ENCODE measurements around the gene HSF5.
A peak's percentile ranks its signal among the peaks of the same experiment; 100 is the strongest.

Gene HSF5

GRCh38 chr17:58531122-58531521, 42.9 kb upstream of the HSF5 start:
- H3K27me3 ChIP-seq (ENCODE audit: insufficient read depth, low read length, poor library complexity), result peaks cover 73% of the 10 kb centered on the region
- TF ChIP-seq, protein P1, sequence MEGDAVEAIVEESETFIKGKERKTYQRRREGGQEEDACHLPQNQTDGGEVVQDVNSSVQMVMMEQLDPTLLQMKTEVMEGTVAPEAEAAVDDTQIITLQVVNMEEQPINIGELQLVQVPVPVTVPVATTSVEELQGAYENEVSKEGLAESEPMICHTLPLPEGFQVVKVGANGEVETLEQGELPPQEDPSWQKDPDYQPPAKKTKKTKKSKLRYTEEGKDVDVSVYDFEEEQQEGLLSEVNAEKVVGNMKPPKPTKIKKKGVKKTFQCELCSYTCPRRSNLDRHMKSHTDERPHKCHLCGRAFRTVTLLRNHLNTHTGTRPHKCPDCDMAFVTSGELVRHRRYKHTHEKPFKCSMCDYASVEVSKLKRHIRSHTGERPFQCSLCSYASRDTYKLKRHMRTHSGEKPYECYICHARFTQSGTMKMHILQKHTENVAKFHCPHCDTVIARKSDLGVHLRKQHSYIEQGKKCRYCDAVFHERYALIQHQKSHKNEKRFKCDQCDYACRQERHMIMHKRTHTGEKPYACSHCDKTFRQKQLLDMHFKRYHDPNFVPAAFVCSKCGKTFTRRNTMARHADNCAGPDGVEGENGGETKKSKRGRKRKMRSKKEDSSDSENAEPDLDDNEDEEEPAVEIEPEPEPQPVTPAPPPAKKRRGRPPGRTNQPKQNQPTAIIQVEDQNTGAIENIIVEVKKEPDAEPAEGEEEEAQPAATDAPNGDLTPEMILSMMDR (IDR thresholded peaks at IDR 0.05; ENCODE audit: borderline replicate concordance, extremely low read depth, low read length, poor library complexity, severe bottlenecking), result no peak
- no peak for TF ChIP-seq EZH2 (IDR thresholded peaks at IDR 0.05; ENCODE audit: borderline replicate concordance, low read depth, low read length, severe bottlenecking)
- H3K79me2 ChIP-seq (ENCODE audit: insufficient read depth, low read length), result no peaks in the 10 kb centered on the region
- no peak overlapping the region for H3K27ac ChIP-seq (ENCODE audit: low read length)
- no peaks in the 10 kb centered on the region for H3K9me3 ChIP-seq (ENCODE audit: insufficient read depth, low read length, severe bottlenecking)
- ATAC-seq (ENCODE audit: insufficient read depth, low read depth) (no peak), DNase-seq (no peak)
- H3K9ac ChIP-seq (ENCODE audit: low read depth, low read length), result no peak overlapping the region
- no peak overlapping the region for H2AFZ ChIP-seq (ENCODE audit: low read depth, low read length)
- peaks cover 2% of the 10 kb centered on the region; the same call in 1 of the 2 replicates for H3K4me1 ChIP-seq (ENCODE audit: insufficient read depth, low read length)
- no peak overlapping the region for H3K4me3 ChIP-seq (ENCODE audit: low read depth in 1 of 2, low read length in 2 of 2)
- H3K36me3 ChIP-seq (ENCODE audit: insufficient read depth, low read length), result no peaks in the 10 kb centered on the region
- peaks cover 11% of the 10 kb centered on the region; the same call in 1 of the 2 replicates for H4K20me1 ChIP-seq (ENCODE audit: insufficient read depth, low read length)
- H3K4me2 ChIP-seq (ENCODE audit: insufficient read depth, low read length), result 0 out of 2 replicates have a peak overlapping the region, but pooled peaks have one; percentile 55

GRCh38 chr17:58530655-58531054, 42.4 kb upstream of the HSF5 start:
- Histone ChIP-seq H3K4me2 (ENCODE audit: insufficient read depth, low read length) (no peak overlapping the region), H3K27ac (ENCODE audit: low read length) (no peak overlapping the region), H2AFZ (ENCODE audit: low read depth, low read length) (no peak overlapping the region), H3K4me1 (ENCODE audit: insufficient read depth, low read length) (peaks cover 2% of the 10 kb centered on the region; the same call in 1 of the 2 replicates), H3K9me3 (ENCODE audit: insufficient read depth, low read length, severe bottlenecking) (no peaks in the 10 kb centered on the region), H3K9ac (ENCODE audit: low read depth, low read length) (no peak overlapping the region), H3K4me3 (ENCODE audit: low read depth in 1 of 2, low read length in 2 of 2) (no peak overlapping the region), H3K27me3 (ENCODE audit: insufficient read depth, low read length, poor library complexity) (peaks cover 70% of the 10 kb centered on the region), H4K20me1 (ENCODE audit: insufficient read depth, low read length) (peaks cover 11% of the 10 kb centered on the region; the same call in 1 of the 2 replicates), H3K36me3 (ENCODE audit: insufficient read depth, low read length) (no peaks in the 10 kb centered on the region), H3K79me2 (ENCODE audit: insufficient read depth, low read length) (no peaks in the 10 kb centered on the region)
- DNase-seq (no peak), ATAC-seq (ENCODE audit: insufficient read depth, low read depth) (no peak)
- TF ChIP-seq EZH2 (IDR thresholded peaks at IDR 0.05; ENCODE audit: borderline replicate concordance, low read depth, low read length, severe bottlenecking), result no peak
- TF ChIP-seq, protein P1 (IDR thresholded peaks at IDR 0.05; ENCODE audit: borderline replicate concordance, extremely low read depth, low read length, poor library complexity, severe bottlenecking), result no peak

GRCh38 chr17:58529275-58529674, 41.1 kb upstream of the HSF5 start:
- DNase-seq, result no peak
- Histone ChIP-seq H3K36me3 (ENCODE audit: insufficient read depth, low read length) (no peaks in the 10 kb centered on the region), H4K20me1 (ENCODE audit: insufficient read depth, low read length) (peaks cover 7% of the 10 kb centered on the region; the same call in 1 of the 2 replicates), H3K27me3 (ENCODE audit: insufficient read depth, low read length, poor library complexity) (peaks cover 57% of the 10 kb centered on the region), H3K9me3 (ENCODE audit: insufficient read depth, low read length, severe bottlenecking) (no peaks in the 10 kb centered on the region), H3K79me2 (ENCODE audit: insufficient read depth, low read length) (no peaks in the 10 kb centered on the region), H3K4me3 (ENCODE audit: low read depth in 1 of 2, low read length in 2 of 2) (no peak overlapping the region), H2AFZ (ENCODE audit: low read depth, low read length) (no peak overlapping the region), H3K4me2 (ENCODE audit: insufficient read depth, low read length) (no peak overlapping the region), H3K4me1 (ENCODE audit: insufficient read depth, low read length) (peaks cover 2% of the 10 kb centered on the region; the same call in 1 of the 2 replicates), H3K27ac (ENCODE audit: low read length) (no peak overlapping the region), H3K9ac (ENCODE audit: low read depth, low read length) (no peak overlapping the region)
- ATAC-seq (ENCODE audit: insufficient read depth, low read depth), result no peak
- TF ChIP-seq, protein P1 (IDR thresholded peaks at IDR 0.05; ENCODE audit: borderline replicate concordance, extremely low read depth, low read length, poor library complexity, severe bottlenecking), result no peak
- TF ChIP-seq EZH2 (IDR thresholded peaks at IDR 0.05; ENCODE audit: borderline replicate concordance, low read depth, low read length, severe bottlenecking), result no peak

All from DND-41 (cell line).